Measurements from ENCODE around the gene LYRM4.

LYRM4 gene

DNA sequence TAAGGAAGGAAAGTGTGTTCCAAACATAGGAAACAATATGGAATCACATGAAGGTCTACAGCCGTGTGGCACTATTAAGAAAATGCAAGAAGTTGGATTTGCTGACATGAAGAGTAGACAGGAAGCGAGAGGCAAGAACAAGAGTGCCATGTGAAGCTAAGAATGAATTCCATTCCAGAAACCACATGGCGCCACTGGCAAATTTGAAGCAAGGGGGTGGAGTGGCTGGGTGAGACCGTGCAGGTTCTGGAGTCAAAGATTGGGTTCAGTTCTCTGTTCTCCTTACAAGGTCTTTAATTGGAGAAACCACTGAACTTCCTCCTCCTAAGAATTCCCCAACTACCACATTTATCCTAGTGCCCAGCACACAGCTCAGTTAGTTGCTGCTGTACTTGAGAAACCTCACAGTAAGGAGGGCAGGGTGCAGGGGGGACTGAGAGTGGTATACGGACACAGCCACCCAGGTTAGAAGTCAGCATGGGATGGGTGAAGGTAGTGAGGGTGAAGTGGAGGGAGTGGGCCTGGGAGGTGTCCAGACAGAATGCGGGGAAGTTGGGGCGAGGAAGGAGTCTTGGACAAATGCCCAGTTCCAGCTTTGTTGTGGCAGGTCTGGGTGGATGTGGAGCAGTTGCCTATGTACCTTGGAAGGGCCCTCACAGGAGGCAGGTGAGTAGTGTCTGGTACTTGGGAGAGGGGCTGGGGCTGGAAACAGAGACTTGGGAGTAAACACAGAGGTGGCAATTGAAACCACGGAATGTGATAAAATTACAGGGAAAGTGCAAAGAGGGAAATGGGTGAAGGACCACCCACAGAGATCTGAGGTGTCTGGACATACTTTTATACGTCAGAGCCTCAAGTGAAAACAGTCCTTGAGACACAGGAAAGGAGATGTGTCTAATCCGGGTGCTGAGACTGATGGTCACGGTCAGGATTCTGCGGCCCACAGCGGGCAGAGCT, 14.3 kb downstream of the LYRM4 start:
- DNase-seq (ENCODE audit: low read depth in 2 of 2): no peak

DNA sequence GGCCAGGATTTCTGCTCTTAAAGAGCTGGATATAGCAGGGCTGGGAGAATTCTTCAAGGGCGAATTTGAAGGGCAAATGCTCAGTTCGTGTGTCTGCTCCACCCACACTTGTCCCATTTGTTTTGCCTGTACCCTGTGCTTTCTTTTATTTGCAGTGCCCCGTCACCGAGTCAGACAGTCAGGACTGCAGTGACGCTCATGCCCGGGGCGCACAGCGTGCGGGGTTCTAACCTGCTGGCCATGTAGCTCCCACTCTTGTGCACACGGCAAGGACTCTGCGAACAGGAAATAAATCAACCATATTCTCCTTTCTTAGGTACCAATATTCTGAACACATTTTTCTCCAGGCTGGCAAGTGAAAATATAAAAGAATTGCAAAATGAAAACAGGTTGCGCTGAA, 17.7 kb downstream of the LYRM4 start:
- no peak for DNase-seq (ENCODE audit: low read depth in 2 of 2)

GRCh38 chr6:5241252-5241651, 19.5 kb downstream of the LYRM4 start:
- DNase-seq (ENCODE audit: low read depth in 2 of 2): no peak

DNA sequence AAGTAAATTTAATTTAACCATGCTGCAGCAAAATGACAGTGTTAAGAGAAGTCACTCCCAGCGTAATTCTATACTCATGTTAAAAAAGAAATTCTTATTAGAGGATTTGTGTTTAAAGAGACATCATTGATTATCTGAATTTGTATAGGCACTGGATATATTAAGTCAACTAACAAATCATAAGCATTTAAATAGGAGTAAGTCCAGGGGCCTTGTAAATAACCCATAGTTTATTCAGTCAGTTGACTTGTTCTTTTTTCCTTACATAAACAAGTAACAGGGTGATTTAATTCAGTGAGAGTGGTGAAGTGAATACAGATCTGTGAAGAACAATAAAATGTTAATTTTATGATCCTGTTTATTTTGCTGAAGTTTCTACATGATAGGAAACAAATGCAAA, 22.4 kb downstream of the LYRM4 start:
- DNase-seq (ENCODE audit: low read depth in 2 of 2): no peak

GRCh38 chr6:5237805-5238204, 22.9 kb downstream of the LYRM4 start:
- DNase-seq (ENCODE audit: low read depth in 2 of 2): no peak

GRCh38 chr6:5235830-5236229, 24.9 kb downstream of the LYRM4 start:
- DNase-seq (ENCODE audit: low read depth in 2 of 2): no peak

DNA sequence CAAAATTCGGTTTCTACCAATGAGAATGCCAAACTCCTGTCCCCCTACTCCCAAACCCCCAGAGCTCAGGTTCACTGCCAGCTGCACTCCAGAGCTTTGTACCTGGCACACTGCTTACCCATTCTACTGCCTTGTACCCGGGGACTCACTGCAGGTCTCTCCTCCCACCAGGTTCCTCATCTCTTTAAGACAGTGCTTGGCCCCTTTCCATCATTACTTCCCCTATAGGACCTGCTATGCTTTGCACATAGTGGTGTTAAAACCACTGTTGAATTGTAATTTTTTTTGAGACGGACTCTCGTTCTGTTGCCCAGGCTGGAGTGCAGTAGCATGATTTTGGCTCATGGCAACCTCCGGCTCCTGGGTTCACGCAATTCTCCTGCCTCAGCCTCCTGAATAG, 25.9 kb downstream of the LYRM4 start:
- no peak for DNase-seq (ENCODE audit: low read depth in 2 of 2)

DNA sequence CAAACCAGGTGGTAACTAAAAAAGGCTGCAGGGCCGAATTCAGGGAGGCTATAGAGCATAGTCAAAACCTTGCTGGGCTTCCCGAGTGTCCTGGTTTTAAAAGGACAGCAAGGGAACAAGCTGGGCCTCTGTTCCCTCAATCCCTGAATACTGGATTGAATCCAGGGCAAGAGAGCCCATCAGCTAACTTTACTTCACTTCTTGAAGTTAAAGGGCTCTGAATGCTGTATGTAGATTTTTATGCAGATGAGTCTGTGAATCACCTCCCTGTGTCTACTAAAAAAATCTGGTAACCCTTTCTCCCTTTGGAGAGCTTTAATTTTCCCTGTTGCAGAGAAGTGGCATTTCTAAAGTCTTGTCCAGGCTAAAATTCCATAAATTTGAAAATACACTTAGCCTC, 29.5 kb downstream of the LYRM4 start:
- no peak for DNase-seq (ENCODE audit: low read depth in 2 of 2)

- DNase-seq (ENCODE audit: low read depth in 2 of 2): no peak
Measured at GRCh38 chr6:5230081-5230480, 30.7 kb downstream of the LYRM4 start.

DNA sequence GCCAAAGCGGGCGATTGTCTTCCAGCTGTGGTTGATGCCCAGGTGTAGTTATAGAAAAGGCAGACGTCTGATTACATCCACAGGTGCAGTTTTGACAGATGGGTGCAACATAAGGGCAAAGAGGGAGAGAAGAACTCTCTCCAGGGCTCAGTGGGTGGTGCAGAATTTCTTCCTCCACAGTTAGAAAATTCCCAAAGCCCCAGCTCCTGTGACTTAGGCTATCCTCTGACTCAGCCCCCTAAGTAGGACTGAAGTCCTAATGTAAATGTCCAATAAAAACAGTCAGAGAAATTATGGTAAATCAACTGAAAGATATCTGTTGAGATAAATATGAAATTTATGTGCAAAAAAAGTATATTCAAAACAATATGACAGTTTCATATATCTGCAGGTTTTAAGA, 31.4 kb downstream of the LYRM4 start:
- DNase-seq (ENCODE audit: low read depth in 2 of 2): no peak

- DNase-seq (ENCODE audit: low read depth in 2 of 2): no peak
Measured at GRCh38 chr6:5223309-5223708, 37.4 kb downstream of the LYRM4 start.

- DNase-seq (ENCODE audit: low read depth in 2 of 2): no peak
Measured at GRCh38 chr6:5220443-5220842, 40.3 kb downstream of the LYRM4 start.

GRCh38 chr6:5219011-5219691, 41.6 kb downstream of the LYRM4 start:
- no peak for DNase-seq (ENCODE audit: low read depth in 2 of 2)

DNA sequence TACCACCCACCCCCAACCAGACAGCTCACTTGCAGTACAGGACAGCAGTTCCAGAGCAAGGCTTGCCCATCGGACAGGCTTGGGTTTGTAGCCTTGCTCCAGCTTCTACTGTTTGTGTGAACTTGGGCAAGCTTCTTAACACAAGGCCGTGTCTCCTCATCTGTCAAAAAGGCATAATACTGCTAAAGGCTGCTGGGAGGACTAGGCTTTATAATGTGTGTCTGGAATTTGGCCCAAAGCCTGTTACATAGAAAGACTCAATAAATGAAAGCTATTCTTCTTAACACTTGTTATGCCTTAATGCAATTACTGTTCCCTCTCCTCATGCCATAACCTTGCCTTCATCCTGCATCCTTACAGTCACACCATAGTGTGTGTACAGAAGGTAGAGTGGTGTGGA, 43.4 kb downstream of the LYRM4 start:
- no peak for DNase-seq (ENCODE audit: low read depth in 2 of 2)

GRCh38 chr6:5215799-5216198, 45.0 kb downstream of the LYRM4 start:
- DNase-seq (ENCODE audit: low read depth in 2 of 2): no peak

- DNase-seq (ENCODE audit: low read depth in 2 of 2): no peak
Measured at GRCh38 chr6:5215159-5215558, 45.6 kb downstream of the LYRM4 start.

- DNase-seq (ENCODE audit: low read depth in 2 of 2): no peak
Measured at GRCh38 chr6:5214570-5215052, 46.1 kb downstream of the LYRM4 start.

DNA sequence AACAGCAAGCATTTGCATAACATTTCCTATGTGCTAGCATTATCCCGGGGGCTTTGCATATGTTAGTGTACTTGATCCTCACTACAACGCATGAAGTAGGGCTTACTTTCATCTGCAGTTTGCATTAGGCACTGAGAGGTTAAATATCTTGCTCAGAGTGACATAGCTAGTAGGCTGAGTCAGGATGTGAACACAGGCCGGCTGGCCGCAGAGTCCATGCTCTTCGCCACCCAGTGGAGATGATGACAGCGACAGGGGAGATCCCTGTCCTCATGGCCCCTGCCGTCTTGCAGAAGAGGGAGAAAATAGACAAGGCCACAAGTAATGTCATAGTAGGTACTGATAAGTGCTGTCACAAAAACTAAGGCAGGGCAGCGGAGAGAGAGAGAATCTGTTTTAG, 46.9 kb downstream of the LYRM4 start:
- DNase-seq (ENCODE audit: low read depth in 2 of 2): no peak

- no peak for DNase-seq (ENCODE audit: low read depth in 2 of 2)
Measured at GRCh38 chr6:5211492-5211891, 49.3 kb downstream of the LYRM4 start.

DNA sequence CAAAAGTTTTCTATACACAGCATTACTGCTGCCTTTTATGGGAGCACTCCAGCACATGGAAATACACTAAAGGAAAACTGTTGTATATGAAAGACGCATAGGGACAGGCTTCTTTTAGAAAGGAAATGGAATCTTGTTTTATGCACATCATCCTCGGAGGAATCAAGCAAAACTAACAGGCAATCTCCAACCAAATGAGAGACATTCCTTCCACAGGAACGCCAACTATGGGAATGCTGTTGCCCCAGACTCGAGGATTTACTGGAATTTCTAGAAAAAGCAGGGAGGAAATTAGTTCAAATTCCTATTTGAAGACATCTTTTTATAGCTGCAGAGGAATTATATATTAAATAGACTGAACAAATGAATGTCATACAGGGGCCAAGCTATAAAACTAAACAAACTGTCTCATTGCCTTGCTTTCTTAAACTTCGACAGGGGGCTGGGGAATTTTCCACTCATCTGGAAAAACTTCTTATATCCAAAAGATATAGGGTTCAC, 52.2 kb downstream of the LYRM4 start:
- DNase-seq (ENCODE audit: low read depth in 2 of 2): no peak

DNA sequence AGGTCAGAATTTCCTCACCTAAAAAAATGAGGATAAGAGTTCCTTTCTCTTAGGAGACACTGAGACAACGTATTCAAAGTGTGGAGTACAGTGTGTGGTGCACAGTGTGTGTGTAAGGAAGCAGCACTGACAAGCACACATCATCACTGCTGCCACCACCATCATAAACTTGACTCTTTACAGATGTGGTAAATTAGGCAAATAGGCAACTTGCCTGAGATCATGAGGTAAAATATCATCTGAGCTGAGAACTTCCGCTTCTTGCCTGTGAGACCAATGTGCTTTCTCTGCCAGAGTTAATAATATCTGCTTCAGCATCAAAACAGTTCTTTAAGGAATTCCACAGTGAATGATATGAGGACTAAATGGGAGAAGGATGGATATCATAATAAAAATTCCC, 52.7 kb downstream of the LYRM4 start:
- no peak for DNase-seq (ENCODE audit: low read depth in 2 of 2)

- no peak for DNase-seq (ENCODE audit: low read depth in 2 of 2)
Measured at GRCh38 chr6:5206920-5207561, 53.7 kb downstream of the LYRM4 start.

Measured in stimulated activated CD8-positive, alpha-beta memory T cell treated with anti-CD3 and anti-CD28 coated beads, Interleukin-7, amount 100 ng/mL, for 1 hour (primary cell).